IMR-90 (cell line): ENCODE results near the gene MAMDC4.

ENCODE experiments used
- CEBPB ChIP-seq: IDR thresholded peaks from 2 replicates; pipeline ENCODE4 v1.6.1; 2012; ENCODE audit warnings: low read depth, low read length, improper control_type of control experiment
- CHD1 ChIP-seq: IDR thresholded peaks from 2 replicates; pipeline ENCODE4 v1.6.1; 2012; ENCODE audit warnings: low read depth, low read length, improper control_type of control experiment
- FOS ChIP-seq: fragments of 150-350 bp; IDR thresholded peaks from 2 replicates; pipeline ENCODE4 v1.6.1; 2016; ENCODE audit warnings: low read depth, low read length
- MXI1 ChIP-seq: IDR thresholded peaks from 2 replicates; pipeline ENCODE4 v1.6.1; 2012; ENCODE audit warnings: low read depth, mild to moderate bottlenecking, low read length, moderate library complexity, borderline replicate concordance
- POLR2A ChIP-seq: IDR thresholded peaks from 2 replicates; pipeline ENCODE4 v1.6.1; 2012; ENCODE audit warnings: mild to moderate bottlenecking, low read depth, low read length
- RAD21 ChIP-seq: IDR thresholded peaks from 2 replicates; pipeline ENCODE4 v1.6.1; 2012; ENCODE audit warnings: low read length, improper control_type of control experiment
- SMC3 ChIP-seq: fragments of 150-350 bp; IDR thresholded peaks from 2 replicates; pipeline ENCODE4 v1.6.1; 2016; ENCODE audit warnings: low read depth, mild to moderate bottlenecking, antibody characterized with exemption, low read length, moderate library complexity
- TF ChIP-seq, protein P1 (sequence below): conservative IDR thresholded peaks from 2 replicates; pipeline ENCODE4 v1.5.1; 2012; ENCODE audit warnings: mild to moderate bottlenecking, low read depth, low read length, improper control_type of control experiment
- TF ChIP-seq, protein P2 (sequence below): fragments of 150-350 bp; IDR thresholded peaks from 2 replicates; pipeline ENCODE4 v1.6.1; 2017; ENCODE audit warnings: mild to moderate bottlenecking, antibody characterized with exemption, low read length, low read depth

DNA sequence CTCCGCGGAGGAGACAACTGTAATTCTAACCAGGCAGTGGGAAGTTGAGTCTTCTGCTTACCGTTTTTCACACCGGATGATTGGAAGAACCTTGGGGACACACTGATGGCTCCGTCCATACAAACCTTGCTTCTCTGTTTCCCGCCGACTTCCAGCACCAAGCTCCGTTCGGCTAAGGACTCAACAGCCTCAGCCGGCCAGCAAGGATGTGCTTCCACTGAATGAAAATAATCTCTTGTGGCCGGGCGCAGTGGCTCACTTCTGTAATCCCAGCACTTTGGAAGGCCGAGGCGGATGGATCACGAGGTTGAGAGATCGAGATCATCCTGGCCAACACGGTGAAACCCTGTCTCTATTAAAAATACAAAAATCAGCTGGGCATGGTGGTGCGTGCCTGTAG is 15.8 kb downstream of the MAMDC4 start:
- TF ChIP-seq, protein P1, sequence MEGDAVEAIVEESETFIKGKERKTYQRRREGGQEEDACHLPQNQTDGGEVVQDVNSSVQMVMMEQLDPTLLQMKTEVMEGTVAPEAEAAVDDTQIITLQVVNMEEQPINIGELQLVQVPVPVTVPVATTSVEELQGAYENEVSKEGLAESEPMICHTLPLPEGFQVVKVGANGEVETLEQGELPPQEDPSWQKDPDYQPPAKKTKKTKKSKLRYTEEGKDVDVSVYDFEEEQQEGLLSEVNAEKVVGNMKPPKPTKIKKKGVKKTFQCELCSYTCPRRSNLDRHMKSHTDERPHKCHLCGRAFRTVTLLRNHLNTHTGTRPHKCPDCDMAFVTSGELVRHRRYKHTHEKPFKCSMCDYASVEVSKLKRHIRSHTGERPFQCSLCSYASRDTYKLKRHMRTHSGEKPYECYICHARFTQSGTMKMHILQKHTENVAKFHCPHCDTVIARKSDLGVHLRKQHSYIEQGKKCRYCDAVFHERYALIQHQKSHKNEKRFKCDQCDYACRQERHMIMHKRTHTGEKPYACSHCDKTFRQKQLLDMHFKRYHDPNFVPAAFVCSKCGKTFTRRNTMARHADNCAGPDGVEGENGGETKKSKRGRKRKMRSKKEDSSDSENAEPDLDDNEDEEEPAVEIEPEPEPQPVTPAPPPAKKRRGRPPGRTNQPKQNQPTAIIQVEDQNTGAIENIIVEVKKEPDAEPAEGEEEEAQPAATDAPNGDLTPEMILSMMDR, result no peak
- no peak for TF ChIP-seq MXI1
- TF ChIP-seq, protein P2, sequence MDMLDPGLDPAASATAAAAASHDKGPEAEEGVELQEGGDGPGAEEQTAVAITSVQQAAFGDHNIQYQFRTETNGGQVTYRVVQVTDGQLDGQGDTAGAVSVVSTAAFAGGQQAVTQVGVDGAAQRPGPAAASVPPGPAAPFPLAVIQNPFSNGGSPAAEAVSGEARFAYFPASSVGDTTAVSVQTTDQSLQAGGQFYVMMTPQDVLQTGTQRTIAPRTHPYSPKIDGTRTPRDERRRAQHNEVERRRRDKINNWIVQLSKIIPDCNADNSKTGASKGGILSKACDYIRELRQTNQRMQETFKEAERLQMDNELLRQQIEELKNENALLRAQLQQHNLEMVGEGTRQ, result no peak
- TF ChIP-seq POLR2A, result no peak
- no peak for TF ChIP-seq SMC3
- no peak for TF ChIP-seq CHD1
- no peak for TF ChIP-seq FOS
- no peak for TF ChIP-seq RAD21
- no peak for TF ChIP-seq CEBPB
